RWPE2 (cell line): Measurements from ENCODE around the gene RGPD8.

Source experiments
- ATAC-seq: fragments of 200-7000 bp; cut with Tn5 transposase; 3 replicates; pipeline ENCODE4 v1.9.1; 2021; ENCODE audit warnings: low read depth
- DNase-seq: peaks from one replicate; pipeline ENCODE4 v3.0.0-alpha.2; 2020; ENCODE audit warnings: low spot score
- H3K27ac ChIP-seq: fragments of 450-650 bp; 2 replicates; pipeline ENCODE4 v1.5.1; 2017; ENCODE audit warnings: mild to moderate bottlenecking; ENCODE audit not compliant: poor library complexity, severe bottlenecking
- H3K27me3 ChIP-seq: fragments of 250-450 bp; sonication (Bioruptor Pico); 2 replicates; pipeline ENCODE4 v1.5.1; 2021; ENCODE audit warnings: mild to moderate bottlenecking, moderate library complexity; ENCODE audit not compliant: insufficient read depth, poor library complexity, severe bottlenecking
- H3K36me3 ChIP-seq: fragments of 250-450 bp; sonication (Bioruptor Pico); 2 replicates; pipeline ENCODE4 v1.5.1; 2020; ENCODE audit warnings: low read depth, mild to moderate bottlenecking, moderate library complexity
- H3K4me1 ChIP-seq: fragments of 250-450 bp; sonication (Bioruptor Pico); 2 replicates; pipeline ENCODE4 v1.5.1; 2021; ENCODE audit warnings: mild to moderate bottlenecking, moderate library complexity; ENCODE audit not compliant: insufficient read depth, poor library complexity, severe bottlenecking
- H3K4me3 ChIP-seq: fragments of 250-450 bp; sonication (Bioruptor Pico); 2 replicates; pipeline ENCODE4 v1.5.1; 2021; ENCODE audit warnings: mild to moderate bottlenecking, moderate library complexity; ENCODE audit not compliant: severe bottlenecking
- H3K9me3 ChIP-seq: fragments of 250-450 bp; sonication (Bioruptor Pico); 2 replicates; pipeline ENCODE4 v1.5.1; 2021; ENCODE audit warnings: mild to moderate bottlenecking, moderate library complexity; ENCODE audit not compliant: severe bottlenecking
- TF ChIP-seq, protein P1 (sequence below): fragments of 450-650 bp; IDR thresholded peaks from one replicate; pipeline ENCODE4 v1.5.1; 2017; ENCODE audit warnings: mild to moderate bottlenecking, moderate library complexity; ENCODE audit not compliant: poor library complexity, severe bottlenecking

Gene RGPD8

GRCh38 chr2:112321375-112322320 is 111.8 kb downstream of the RGPD8 start:
- H3K27ac ChIP-seq = no peak overlapping the region

More at GRCh38 chr2:112321375-112322320, 111.8 kb downstream of the RGPD8 start:
- TF ChIP-seq, protein P1, sequence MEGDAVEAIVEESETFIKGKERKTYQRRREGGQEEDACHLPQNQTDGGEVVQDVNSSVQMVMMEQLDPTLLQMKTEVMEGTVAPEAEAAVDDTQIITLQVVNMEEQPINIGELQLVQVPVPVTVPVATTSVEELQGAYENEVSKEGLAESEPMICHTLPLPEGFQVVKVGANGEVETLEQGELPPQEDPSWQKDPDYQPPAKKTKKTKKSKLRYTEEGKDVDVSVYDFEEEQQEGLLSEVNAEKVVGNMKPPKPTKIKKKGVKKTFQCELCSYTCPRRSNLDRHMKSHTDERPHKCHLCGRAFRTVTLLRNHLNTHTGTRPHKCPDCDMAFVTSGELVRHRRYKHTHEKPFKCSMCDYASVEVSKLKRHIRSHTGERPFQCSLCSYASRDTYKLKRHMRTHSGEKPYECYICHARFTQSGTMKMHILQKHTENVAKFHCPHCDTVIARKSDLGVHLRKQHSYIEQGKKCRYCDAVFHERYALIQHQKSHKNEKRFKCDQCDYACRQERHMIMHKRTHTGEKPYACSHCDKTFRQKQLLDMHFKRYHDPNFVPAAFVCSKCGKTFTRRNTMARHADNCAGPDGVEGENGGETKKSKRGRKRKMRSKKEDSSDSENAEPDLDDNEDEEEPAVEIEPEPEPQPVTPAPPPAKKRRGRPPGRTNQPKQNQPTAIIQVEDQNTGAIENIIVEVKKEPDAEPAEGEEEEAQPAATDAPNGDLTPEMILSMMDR = no peak
- no peak for DNase-seq
- H3K36me3 ChIP-seq = no peaks in the 10 kb centered on the region
- H3K9me3 ChIP-seq = no peaks in the 10 kb centered on the region
- no peaks in the 10 kb centered on the region for H3K27me3 ChIP-seq
- H3K4me3 ChIP-seq = no peak overlapping the region
- H3K4me1 ChIP-seq = no peaks in the 10 kb centered on the region
- no peak for ATAC-seq
